Mesendoderm (in vitro differentiated cells): ENCODE measurements around the gene GPR157.

ENCODE experiments used
- DNase-seq: peaks from one replicate; pipeline ENCODE4 v3.0.0; 2013
- H2AK5ac ChIP-seq: 2 replicates; pipeline ENCODE4 v1.6.1; 2013; ENCODE audit warnings: low read length, inconsistent platforms
- H2BK120ac ChIP-seq: 2 replicates; pipeline ENCODE4 v1.6.1; 2013; ENCODE audit warnings: low read depth, mild to moderate bottlenecking, low read length, moderate library complexity, mixed read lengths
- H2BK15ac ChIP-seq: replicated peaks from 2 replicates; pipeline ENCODE4 v1.6.1; 2013; ENCODE audit warnings: low read depth, mild to moderate bottlenecking, moderate library complexity
- H2BK5ac ChIP-seq: 2 replicates; pipeline ENCODE4 v1.6.1; 2013; ENCODE audit warnings: low read length, inconsistent platforms
- H3K18ac ChIP-seq: 2 replicates; pipeline ENCODE4 v1.6.1; 2013; ENCODE audit warnings: mild to moderate bottlenecking, low read length, mixed read lengths
- H3K23ac ChIP-seq: one replicate; pipeline ENCODE4 v1.6.1; 2013; ENCODE audit warnings: low read length
- H3K27ac ChIP-seq: 2 replicates; pipeline ENCODE4 v1.5.1; 2013; ENCODE audit warnings: low read depth, mild to moderate bottlenecking, inconsistent platforms, low read length, moderate library complexity
- H3K27me3 ChIP-seq: 2 replicates; pipeline ENCODE4 v1.6.1; 2013; ENCODE audit warnings: low read length, control low read depth, mild to moderate bottlenecking, inconsistent platforms; ENCODE audit not compliant: insufficient read depth, poor library complexity
- H3K36me3 ChIP-seq: 2 replicates; pipeline ENCODE4 v1.6.1; 2013; ENCODE audit warnings: low read length, inconsistent platforms; ENCODE audit not compliant: control insufficient read depth, insufficient read depth
- H3K4ac ChIP-seq: one replicate; pipeline ENCODE4 v1.6.1; 2013; ENCODE audit warnings: low read depth, mild to moderate bottlenecking, low read length, moderate library complexity
- H3K4me1 ChIP-seq: 2 replicates; pipeline ENCODE4 v1.6.1; 2013; ENCODE audit warnings: low read depth, low read length, inconsistent platforms; ENCODE audit not compliant: control insufficient read depth
- H3K4me2 ChIP-seq: 2 replicates; pipeline ENCODE4 v1.6.1; 2013; ENCODE audit warnings: low read length
- H3K4me3 ChIP-seq: 2 replicates; pipeline ENCODE4 v1.5.1; 2013; ENCODE audit warnings: mild to moderate bottlenecking, low read length
- H3K56ac ChIP-seq: one replicate; pipeline ENCODE4 v1.6.1; 2013; ENCODE audit warnings: low read length
- H3K79me1 ChIP-seq: 2 replicates; pipeline ENCODE4 v1.6.1; 2013; ENCODE audit warnings: low read length, inconsistent platforms
- H3K79me2 ChIP-seq: 2 replicates; pipeline ENCODE4 v1.6.1; 2013; ENCODE audit warnings: mild to moderate bottlenecking, low read length; ENCODE audit not compliant: control insufficient read depth, insufficient read depth
- H3K9ac ChIP-seq: 2 replicates; pipeline ENCODE4 v1.6.1; 2013; ENCODE audit warnings: low read length, inconsistent platforms
- H4K5ac ChIP-seq: one replicate; pipeline ENCODE4 v1.6.1; 2013; ENCODE audit warnings: low read length
- H4K8ac ChIP-seq: one replicate; pipeline ENCODE4 v1.6.1; 2013; ENCODE audit warnings: low read depth, mild to moderate bottlenecking, control low read depth, low read length, moderate library complexity
- WGBS: extraction: QIAGEN DNeasy Blood & Tissue Kit; methylation state at CpG from one replicate; pipeline ENCODE4 v1.1.7; 2013; ENCODE audit warnings: low lambda C conversion rate, missing lambda C conversion rate; ENCODE audit not compliant: insufficient coverage; ENCODE audit errors: extremely low coverage; 5-methylcytosine and 5-hydroxymethylcytosine counted together

The GPR157 gene

GRCh38 chr1:9086796-9087195, 42.1 kb downstream of the GPR157 start:
- no peak for DNase-seq
- no CpG with 5 or more reads among the region's 2 CpGs for WGBS
- no peak overlapping the region for H2BK15ac ChIP-seq
- no peaks in the 10 kb centered on the region for H3K36me3 ChIP-seq
- H3K56ac ChIP-seq, result no peak overlapping the region
- H4K8ac ChIP-seq, result no peak overlapping the region
- H3K4me2 ChIP-seq, result no peak overlapping the region
- H3K4me3 ChIP-seq, result no peak overlapping the region
- no peaks in the 10 kb centered on the region for H3K79me2 ChIP-seq
- H3K23ac ChIP-seq, result no peak overlapping the region
- H3K79me1 ChIP-seq, result no peaks in the 10 kb centered on the region
- no peak overlapping the region for H2BK120ac ChIP-seq
- H3K18ac ChIP-seq, result no peak overlapping the region
- H3K4me1 ChIP-seq, result no peaks in the 10 kb centered on the region
- H3K4ac ChIP-seq, result no peak overlapping the region
- no peaks in the 10 kb centered on the region for H3K27me3 ChIP-seq
- no peak overlapping the region for H2AK5ac ChIP-seq
- no peak overlapping the region for H2BK5ac ChIP-seq
- no peak overlapping the region for H3K27ac ChIP-seq
- H3K9ac ChIP-seq, result no peak overlapping the region
- H4K5ac ChIP-seq, result no peak overlapping the region

GRCh38 chr1:9086045-9086444, 42.9 kb downstream of the GPR157 start:
- no peak overlapping the region for H3K4ac ChIP-seq
- H4K8ac ChIP-seq, result no peak overlapping the region
- no peak overlapping the region for H3K4me2 ChIP-seq
- no peak for DNase-seq
- WGBS, result no CpG with 5 or more reads among the region's 5 CpGs
- no peak overlapping the region for H3K4me3 ChIP-seq
- H3K56ac ChIP-seq, result no peak overlapping the region
- no peak overlapping the region for H3K23ac ChIP-seq
- H3K9ac ChIP-seq, result no peak overlapping the region
- H3K27ac ChIP-seq, result no peak overlapping the region
- H3K79me2 ChIP-seq, result no peaks in the 10 kb centered on the region
- no peak overlapping the region for H2BK15ac ChIP-seq
- H3K4me1 ChIP-seq, result no peaks in the 10 kb centered on the region
- H4K5ac ChIP-seq, result no peak overlapping the region
- H3K18ac ChIP-seq, result no peak overlapping the region
- H2AK5ac ChIP-seq, result no peak overlapping the region
- no peaks in the 10 kb centered on the region for H3K36me3 ChIP-seq
- no peak overlapping the region for H2BK5ac ChIP-seq
- no peaks in the 10 kb centered on the region for H3K79me1 ChIP-seq
- no peaks in the 10 kb centered on the region for H3K27me3 ChIP-seq
- H2BK120ac ChIP-seq, result no peak overlapping the region

- no peak overlapping the region for H3K56ac ChIP-seq
- DNase-seq, result no peak
- no peak overlapping the region for H3K23ac ChIP-seq
- no peak overlapping the region for H3K4me3 ChIP-seq
- H2BK15ac ChIP-seq, result no peak overlapping the region
- H3K27me3 ChIP-seq, result no peaks in the 10 kb centered on the region
- no peak overlapping the region for H4K8ac ChIP-seq
- no peak overlapping the region for H3K9ac ChIP-seq
- H3K36me3 ChIP-seq, result no peaks in the 10 kb centered on the region
- H2AK5ac ChIP-seq, result no peak overlapping the region
- no peaks in the 10 kb centered on the region for H3K79me2 ChIP-seq
- no peak overlapping the region for H4K5ac ChIP-seq
- no peak overlapping the region for H2BK120ac ChIP-seq
- no peaks in the 10 kb centered on the region for H3K4me1 ChIP-seq
- H3K4me2 ChIP-seq, result no peak overlapping the region
- no peak overlapping the region for H3K27ac ChIP-seq
- no peaks in the 10 kb centered on the region for H3K79me1 ChIP-seq
- no CpG with 5 or more reads among the region's 7 CpGs for WGBS
- no peak overlapping the region for H3K4ac ChIP-seq
- H3K18ac ChIP-seq, result no peak overlapping the region
- no peak overlapping the region for H2BK5ac ChIP-seq
Measured at GRCh38 chr1:9085306-9085940, 43.5 kb downstream of the GPR157 start.

- H3K9ac ChIP-seq, result no peak overlapping the region
- no CpG with 5 or more reads among the region's 8 CpGs for WGBS
- no peak overlapping the region for H3K18ac ChIP-seq
- DNase-seq, result no peak
- no peaks in the 10 kb centered on the region for H3K27me3 ChIP-seq
- H4K5ac ChIP-seq, result no peak overlapping the region
- no peaks in the 10 kb centered on the region for H3K79me2 ChIP-seq
- H2BK5ac ChIP-seq, result no peak overlapping the region
- H3K4ac ChIP-seq, result no peak overlapping the region
- H2AK5ac ChIP-seq, result no peak overlapping the region
- H3K4me3 ChIP-seq, result no peak overlapping the region
- no peak overlapping the region for H3K4me2 ChIP-seq
- H3K56ac ChIP-seq, result no peak overlapping the region
- H2BK15ac ChIP-seq, result no peak overlapping the region
- H3K4me1 ChIP-seq, result no peaks in the 10 kb centered on the region
- no peak overlapping the region for H3K27ac ChIP-seq
- H3K79me1 ChIP-seq, result no peaks in the 10 kb centered on the region
- no peak overlapping the region for H4K8ac ChIP-seq
- no peaks in the 10 kb centered on the region for H3K36me3 ChIP-seq
- no peak overlapping the region for H3K23ac ChIP-seq
- no peak overlapping the region for H2BK120ac ChIP-seq
Measured at GRCh38 chr1:9084906-9085305, 44.0 kb downstream of the GPR157 start.

- no peak overlapping the region for H3K18ac ChIP-seq
- H4K8ac ChIP-seq, result no peak overlapping the region
- H2AK5ac ChIP-seq, result no peak overlapping the region
- no CpG with 5 or more reads among the region's 3 CpGs for WGBS
- H3K9ac ChIP-seq, result no peak overlapping the region
- no peaks in the 10 kb centered on the region for H3K36me3 ChIP-seq
- no peak overlapping the region for H3K4ac ChIP-seq
- H3K27ac ChIP-seq, result no peak overlapping the region
- H3K4me1 ChIP-seq, result no peaks in the 10 kb centered on the region
- no peak overlapping the region for H2BK120ac ChIP-seq
- no peak overlapping the region for H3K23ac ChIP-seq
- no peaks in the 10 kb centered on the region for H3K79me1 ChIP-seq
- H2BK15ac ChIP-seq, result no peak overlapping the region
- H3K4me3 ChIP-seq, result no peak overlapping the region
- H3K79me2 ChIP-seq, result no peaks in the 10 kb centered on the region
- no peak overlapping the region for H3K56ac ChIP-seq
- H3K4me2 ChIP-seq, result no peak overlapping the region
- no peak for DNase-seq
- no peak overlapping the region for H2BK5ac ChIP-seq
- H4K5ac ChIP-seq, result no peak overlapping the region
- H3K27me3 ChIP-seq, result no peaks in the 10 kb centered on the region
Measured at GRCh38 chr1:9081473-9081872, 47.4 kb downstream of the GPR157 start.

GRCh38 chr1:9080705-9081291, 48.1 kb downstream of the GPR157 start:
- H4K5ac ChIP-seq, result no peak overlapping the region
- no peak for DNase-seq
- no peaks in the 10 kb centered on the region for H3K4me1 ChIP-seq
- H3K27ac ChIP-seq, result no peak overlapping the region
- no peak overlapping the region for H3K23ac ChIP-seq
- H2BK15ac ChIP-seq, result no peak overlapping the region
- H4K8ac ChIP-seq, result no peak overlapping the region
- H3K79me1 ChIP-seq, result no peaks in the 10 kb centered on the region
- no peak overlapping the region for H2BK120ac ChIP-seq
- H3K4ac ChIP-seq, result no peak overlapping the region
- no peak overlapping the region for H3K9ac ChIP-seq
- WGBS, result no CpG with 5 or more reads among the region's 6 CpGs
- H3K56ac ChIP-seq, result no peak overlapping the region
- no peak overlapping the region for H2BK5ac ChIP-seq
- H3K27me3 ChIP-seq, result no peaks in the 10 kb centered on the region
- H2AK5ac ChIP-seq, result no peak overlapping the region
- H3K4me2 ChIP-seq, result no peak overlapping the region
- no peaks in the 10 kb centered on the region for H3K79me2 ChIP-seq
- no peaks in the 10 kb centered on the region for H3K36me3 ChIP-seq
- no peak overlapping the region for H3K18ac ChIP-seq
- no peak overlapping the region for H3K4me3 ChIP-seq
